ENCODE data around the gene PWWP2B. TPM values are rescaled to one million over a fixed set of nuclear protein-coding genes. Genes with fewer than 3 reads are reported as not detected.

The PWWP2B gene
- total and polyA plus RNA-seq, 9 of the 15 experiments (the other 6 are each of a cell fraction or from before 2014, with no cell fraction given): 0.07 to 9.2 (median 1.6) TPM; not detected in 1

DNA sequence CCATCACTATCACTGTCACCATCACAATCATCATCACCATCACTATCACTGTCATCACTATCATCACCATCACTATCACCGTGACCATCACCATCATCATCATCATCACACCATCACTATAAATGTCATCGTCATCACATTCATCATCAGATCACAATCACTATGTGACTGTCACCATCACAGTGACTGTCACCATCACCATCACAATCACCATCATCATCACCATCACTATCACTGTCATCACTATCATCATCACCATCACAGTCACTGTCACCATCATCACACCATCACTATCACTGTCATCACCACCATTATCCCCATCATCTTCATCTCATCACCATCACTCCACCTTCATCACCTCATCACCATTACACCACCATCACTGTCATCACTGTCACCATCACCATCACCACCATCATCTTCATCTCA lies 31.0 kb downstream of the PWWP2B start (continued):
- TF ChIP-seq HDAC1 (IDR thresholded peaks at IDR 0.05) (peak in 1 of 2 experiments; percentile 67; a peak in 1 of 4 replicates), NR2C1 (IDR thresholded peaks at IDR 0.05) (no peak), NR2C1 (tag; IDR thresholded peaks at IDR 0.05) (no peak), HEY1 (CRISPR knock-in tag; IDR thresholded peaks at IDR 0.05; ENCODE audit: borderline replicate concordance) (no peak), PRPF4 (IDR thresholded peaks at IDR 0.05; ENCODE audit: insufficient read depth, low read depth, low read length, poor library complexity, severe bottlenecking) (no peak), ZFPM2 (CRISPR knock-in tag; IDR thresholded peaks at IDR 0.05) (no peak), ZNF316 (IDR thresholded peaks at IDR 0.05) (peak; percentile 51; the same call in 1 of the 2 replicates)
- TF ChIP-seq, protein P1, sequence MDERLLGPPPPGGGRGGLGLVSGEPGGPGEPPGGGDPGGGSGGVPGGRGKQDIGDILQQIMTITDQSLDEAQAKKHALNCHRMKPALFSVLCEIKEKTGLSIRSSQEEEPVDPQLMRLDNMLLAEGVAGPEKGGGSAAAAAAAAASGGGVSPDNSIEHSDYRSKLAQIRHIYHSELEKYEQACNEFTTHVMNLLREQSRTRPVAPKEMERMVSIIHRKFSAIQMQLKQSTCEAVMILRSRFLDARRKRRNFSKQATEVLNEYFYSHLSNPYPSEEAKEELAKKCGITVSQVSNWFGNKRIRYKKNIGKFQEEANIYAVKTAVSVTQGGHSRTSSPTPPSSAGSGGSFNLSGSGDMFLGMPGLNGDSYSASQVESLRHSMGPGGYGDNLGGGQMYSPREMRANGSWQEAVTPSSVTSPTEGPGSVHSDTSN (CRISPR knock-in tag; IDR thresholded peaks at IDR 0.05; ENCODE audit: low read depth): no peak
- TF ChIP-seq, protein P1 (tag; conservative IDR thresholded peaks at IDR 0.05; ENCODE audit: low read depth): 0 out of 2 replicates have a peak, but pooled peaks have one; percentile 28

DNA sequence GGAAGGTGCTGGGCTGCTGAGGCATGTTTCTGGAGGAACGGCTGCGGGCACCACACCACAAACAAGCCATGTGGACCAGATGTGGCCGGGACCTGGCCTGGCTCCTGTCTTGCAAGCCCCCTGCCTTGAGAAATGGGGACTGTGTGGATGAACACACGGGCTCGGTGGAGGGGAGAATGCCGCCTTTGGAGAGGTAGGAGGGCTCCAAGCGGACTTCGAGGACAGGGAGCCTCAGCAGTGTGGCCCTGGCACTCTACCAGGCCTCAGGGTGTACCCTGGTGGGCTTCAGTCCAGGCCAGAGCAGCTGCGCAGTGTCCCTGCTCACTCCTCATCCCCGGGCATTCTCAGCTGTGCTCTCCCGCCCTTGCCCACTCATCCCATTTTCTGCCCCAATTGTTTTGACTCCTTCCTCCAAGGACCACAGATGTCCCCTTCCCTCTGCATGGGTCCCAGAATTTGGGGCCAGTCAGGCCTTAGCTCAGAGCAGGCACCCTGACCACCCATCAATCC lies 31.5 kb downstream of the PWWP2B start:
- H3K36me3 ChIP-seq (ENCODE audit: control insufficient read depth, insufficient read depth, low read length): no peaks in the 10 kb centered on the region
- no peaks in the 10 kb centered on the region for H3K9me1 ChIP-seq (ENCODE audit: control insufficient read depth, insufficient read depth, low read length)
- TF ChIP-seq CEBPG (CRISPR knock-in tag; IDR thresholded peaks at IDR 0.05) (no peak), CEBPG (tag; conservative IDR thresholded peaks at IDR 0.05 in 1 of 2, IDR thresholded peaks at IDR 0.05 in 1 of 2) (no peak), LARP7 (IDR thresholded peaks at IDR 0.05) (no peak), KLF10 (CRISPR knock-in tag; IDR thresholded peaks at IDR 0.05) (no peak), ZNF197 (CRISPR knock-in tag; IDR thresholded peaks at IDR 0.05; ENCODE audit: low read depth) (no peak)
- H3K4me1 ChIP-seq (replicated peaks in 1 of 2; ENCODE audit: control insufficient read depth in 2 of 2, insufficient read depth in 2 of 2, low read length in 2 of 2): peaks cover 0 to 30% of the 10 kb centered on the region in 2 experiments; a peak in 2 of 5 replicates
- H2AFZ ChIP-seq (ENCODE audit: low read depth, low read length): no peak overlapping the region
- FAIRE-seq (no peak), ATAC-seq (no peak), DNase-seq (ENCODE audit: extremely low read depth in 1 of 4, low spot score in 3 of 4) (no peak)
- intact Hi-C loops (cut with micrococcal nuclease) (no loop called here), in situ Hi-C loops (cut with MboI) (no loop called here)
- no peaks in the 10 kb centered on the region for H3K9me3 ChIP-seq (replicated peaks; ENCODE audit: control insufficient read depth, insufficient read depth, low read depth, low read length)
- H3K79me2 ChIP-seq (ENCODE audit: control insufficient read depth, insufficient read depth, low read length): no peaks in the 10 kb centered on the region
- no peak overlapping the region for H3K9ac ChIP-seq (ENCODE audit: insufficient read depth in 1 of 2, low read depth in 2 of 2, low read length in 2 of 2)
- no peaks in the 10 kb centered on the region for H4K20me1 ChIP-seq (replicated peaks; ENCODE audit: control insufficient read depth, insufficient read depth, low read length)
- H3K27ac ChIP-seq (ENCODE audit: extremely low read depth, low read depth, low read length): no peak overlapping the region
- no peak overlapping the region for H3K4me3 ChIP-seq
- CTCF ChIA-PET (ENCODE audit: low intra/inter-chr PET ratio): no interaction called here
- 14% methylated on average over 9 of the region's 11 CpGs for WGBS (ENCODE audit: insufficient coverage, low coverage, missing lambda C conversion rate)
- no TSS peak for BruUV-seq (replicated peaks)
- H3K4me2 ChIP-seq (ENCODE audit: insufficient read depth, low read length): no peak overlapping the region
- POLR2A ChIA-PET: no interaction called here
- no peaks in the 10 kb centered on the region for H3K27me3 ChIP-seq (ENCODE audit: control insufficient read depth in 2 of 2, insufficient read depth in 2 of 2, low read length in 2 of 2)

Measured in K562 (cell line).